Loucy (cell line): ENCODE results near the gene MCM9.

Source experiments
- EZH2phosphoT487 ChIP-seq: fragments of 200-600 bp; IDR thresholded peaks from 2 replicates; pipeline ENCODE4 v1.6.1; 2018; ENCODE audit warnings: antibody characterized with exemption, mild to moderate bottlenecking, moderate library complexity, borderline replicate concordance
- TF ChIP-seq, protein P1 (sequence below): fragments of 200-600 bp; sonication (generic); conservative IDR thresholded peaks from 2 replicates; pipeline ENCODE4 v1.5.1; 2014; ENCODE audit warnings: mild to moderate bottlenecking, antibody characterized with exemption, low read length

GRCh38 chr6:118982575-118982911 is 47.6 kb upstream of the MCM9 start:
- TF ChIP-seq, protein P1, sequence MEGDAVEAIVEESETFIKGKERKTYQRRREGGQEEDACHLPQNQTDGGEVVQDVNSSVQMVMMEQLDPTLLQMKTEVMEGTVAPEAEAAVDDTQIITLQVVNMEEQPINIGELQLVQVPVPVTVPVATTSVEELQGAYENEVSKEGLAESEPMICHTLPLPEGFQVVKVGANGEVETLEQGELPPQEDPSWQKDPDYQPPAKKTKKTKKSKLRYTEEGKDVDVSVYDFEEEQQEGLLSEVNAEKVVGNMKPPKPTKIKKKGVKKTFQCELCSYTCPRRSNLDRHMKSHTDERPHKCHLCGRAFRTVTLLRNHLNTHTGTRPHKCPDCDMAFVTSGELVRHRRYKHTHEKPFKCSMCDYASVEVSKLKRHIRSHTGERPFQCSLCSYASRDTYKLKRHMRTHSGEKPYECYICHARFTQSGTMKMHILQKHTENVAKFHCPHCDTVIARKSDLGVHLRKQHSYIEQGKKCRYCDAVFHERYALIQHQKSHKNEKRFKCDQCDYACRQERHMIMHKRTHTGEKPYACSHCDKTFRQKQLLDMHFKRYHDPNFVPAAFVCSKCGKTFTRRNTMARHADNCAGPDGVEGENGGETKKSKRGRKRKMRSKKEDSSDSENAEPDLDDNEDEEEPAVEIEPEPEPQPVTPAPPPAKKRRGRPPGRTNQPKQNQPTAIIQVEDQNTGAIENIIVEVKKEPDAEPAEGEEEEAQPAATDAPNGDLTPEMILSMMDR, result no peak
- TF ChIP-seq EZH2phosphoT487, result no peak
